ENCODE data around the gene EPS8. TPM values are rescaled to one million over a fixed set of nuclear protein-coding genes. Genes with fewer than 3 reads are reported as not detected.

EPS8 gene
- total RNA-seq, 1 donor from 2014 or later, result 94.6 TPM

DNA sequence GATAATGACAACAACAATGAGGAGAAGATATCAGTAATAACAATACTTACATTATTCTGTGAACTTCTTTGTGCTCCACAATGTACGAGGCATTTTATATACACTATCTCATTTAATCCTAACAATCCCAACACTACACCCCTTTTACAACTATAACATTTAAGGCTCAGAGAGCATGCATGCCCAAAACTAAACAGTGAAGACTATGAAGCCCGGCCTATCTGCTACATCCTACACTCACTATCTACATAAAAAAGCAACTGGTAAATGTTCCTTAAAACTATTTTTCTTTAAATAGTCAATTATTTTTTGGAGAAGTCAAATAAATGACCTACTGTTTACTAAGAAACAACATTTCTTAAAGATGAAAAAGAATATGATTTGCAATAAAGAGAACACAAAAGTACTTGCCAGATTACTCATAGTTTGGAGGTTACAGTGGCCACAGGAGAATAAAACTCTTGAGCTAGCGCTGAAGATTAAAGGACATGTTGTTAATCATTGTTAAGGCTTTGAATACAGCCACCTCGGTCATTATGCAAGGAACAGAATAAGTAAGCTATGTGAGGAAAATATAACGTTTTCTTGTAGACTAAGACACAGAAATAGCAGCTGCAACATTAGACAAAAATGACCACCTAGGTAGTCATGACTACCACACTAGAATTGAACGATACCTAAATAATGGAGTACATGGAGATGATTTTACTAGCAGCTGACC lies 56.7 kb downstream of the EPS8 start:
- H3K36me3 ChIP-seq, result no peaks in the 10 kb centered on the region
- TF ChIP-seq CTCF (IDR thresholded peaks at IDR 0.05), result no peak
- H3K27ac ChIP-seq, result peak overlapping the region; percentile 3 to 20
- no peak overlapping the region for H3K4me3 ChIP-seq
- peaks cover 0 to 37% of the 10 kb centered on the region in 2 donors for H3K4me1 ChIP-seq
- no peaks in the 10 kb centered on the region for H3K9me3 ChIP-seq
- no peak for DNase-seq (ENCODE audit: low spot score in 2 of 2)
- no peaks in the 10 kb centered on the region for H3K27me3 ChIP-seq
- intact Hi-C loops (cut with DNase I), result loop anchor here (5.0 kb wide), 1 partner anchor 75 kb away; no protein-coding TSS in a partner anchor

DNA sequence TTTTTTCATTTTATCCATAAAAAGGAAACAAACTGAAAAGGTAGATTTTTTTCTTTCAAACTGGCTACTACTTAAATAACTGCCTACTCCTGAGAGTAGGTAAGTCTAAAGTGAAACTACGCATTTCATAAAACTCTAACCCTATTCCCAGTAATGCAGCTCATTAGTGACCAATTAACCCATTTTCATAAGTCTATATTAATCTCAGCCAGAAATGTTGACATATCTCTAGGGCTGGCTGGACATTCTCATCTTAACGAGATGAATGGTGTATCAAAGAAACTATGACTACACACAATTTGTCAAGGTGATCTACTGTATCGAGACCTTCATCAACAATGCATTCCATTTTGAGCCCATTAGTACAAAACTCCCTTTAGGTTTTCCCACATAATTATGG lies 57.2 kb downstream of the EPS8 start:
- intact Hi-C loops (cut with DNase I), result loop anchor here (5.0 kb wide), 1 partner anchor 75 kb away; no protein-coding TSS in a partner anchor
- DNase-seq (ENCODE audit: low spot score in 2 of 2), result no peak
- Histone ChIP-seq H3K4me3 (no peak overlapping the region), H3K9me3 (no peaks in the 10 kb centered on the region), H3K27me3 (no peaks in the 10 kb centered on the region), H3K4me1 (peaks cover 0 to 35% of the 10 kb centered on the region in 2 donors), H3K27ac (no peak overlapping the region), H3K36me3 (no peaks in the 10 kb centered on the region)
- TF ChIP-seq CTCF (IDR thresholded peaks at IDR 0.05), result no peak

DNA sequence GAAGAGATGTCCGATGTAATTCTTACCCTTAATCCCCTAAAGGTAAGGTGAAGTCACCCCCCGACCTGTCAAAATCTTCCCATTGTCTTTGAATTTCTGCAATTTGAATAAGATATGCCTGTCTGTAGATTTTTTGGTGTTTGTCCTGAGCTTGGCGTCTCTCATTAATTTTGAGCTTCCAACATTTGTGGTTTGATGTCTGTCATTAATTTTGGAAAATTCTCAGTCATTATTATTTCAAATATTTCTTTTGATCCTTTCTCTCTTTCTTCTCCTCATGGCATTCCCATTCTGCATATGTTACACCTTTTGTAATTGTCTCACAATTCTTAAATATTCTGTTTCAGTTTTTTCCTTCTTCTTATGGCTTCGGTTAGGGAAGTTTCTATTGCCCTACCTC lies 60.1 kb downstream of the EPS8 start:
- intact Hi-C loops (cut with DNase I), result no loop called here
- DNase-seq (ENCODE audit: low spot score in 2 of 2), result no peak
- Histone ChIP-seq H3K36me3 (no peaks in the 10 kb centered on the region), H3K4me3 (no peak overlapping the region), H3K27me3 (no peaks in the 10 kb centered on the region), H3K4me1 (peaks cover 0 to 45% of the 10 kb centered on the region in 2 donors), H3K27ac (no peak overlapping the region), H3K9me3 (no peaks in the 10 kb centered on the region)
- no peak for TF ChIP-seq CTCF (IDR thresholded peaks at IDR 0.05)

GRCh38 chr12:15728118-15728598 lies 61.0 kb downstream of the EPS8 start:
- Histone ChIP-seq H3K27ac (peak overlapping the region; percentile 9 to 30), H3K4me1 (peaks cover 0 to 42% of the 10 kb centered on the region in 2 donors), H3K36me3 (no peaks in the 10 kb centered on the region), H3K9me3 (no peaks in the 10 kb centered on the region), H3K4me3 (no peak overlapping the region), H3K27me3 (no peaks in the 10 kb centered on the region)
- intact Hi-C loops (cut with DNase I), result no loop called here
- no peak for DNase-seq (ENCODE audit: low spot score in 2 of 2)
- TF ChIP-seq CTCF (IDR thresholded peaks at IDR 0.05), result no peak

- Histone ChIP-seq H3K9me3 (no peaks in the 10 kb centered on the region), H3K27ac (peak overlapping the region in 1 of 2 donors; percentile 73), H3K4me1 (peaks cover 0 to 30% of the 10 kb centered on the region in 2 donors), H3K27me3 (no peaks in the 10 kb centered on the region), H3K4me3 (no peak overlapping the region), H3K36me3 (no peaks in the 10 kb centered on the region)
- DNase-seq (ENCODE audit: low spot score in 2 of 2), result no peak
- no peak for TF ChIP-seq CTCF (IDR thresholded peaks at IDR 0.05)
- intact Hi-C loops (cut with DNase I), result loop anchor here (2.0 kb wide), 1 partner anchor 26 kb away; no protein-coding TSS in a partner anchor
Observed at GRCh38 chr12:15726878-15727150, 62.4 kb downstream of the EPS8 start.
